Gastrocnemius medialis (tissue), 4 donors: ENCODE results near the gene SSR1.

ENCODE experiments used
- POLR2A ChIP-seq, 2 donors: fragments of 450-650 bp; IDR thresholded peaks; one replicate each; pipeline ENCODE4 v1.6.1; 2017; ENCODE audit warnings: antibody characterized with exemption in 2 of 2, mild to moderate bottlenecking in 2 of 2, moderate library complexity in 2 of 2
- TF ChIP-seq, protein P1 (sequence below), 5 experiments: fragments of 450-650 bp in 3 of 5; fragments of 200-600 bp in 2 of 5; sonication (generic) in 2 of 5; IDR thresholded peaks in 4 of 5; conservative IDR thresholded peaks in 1 of 5; 1 replicate in 4 of 5; 2 replicates in 1 of 5; pipeline ENCODE4 v1.5.1; 2016 to 2019; ENCODE audit warnings: antibody characterized with exemption in 5 of 5, mild to moderate bottlenecking in 3 of 5, moderate library complexity in 3 of 5

DNA sequence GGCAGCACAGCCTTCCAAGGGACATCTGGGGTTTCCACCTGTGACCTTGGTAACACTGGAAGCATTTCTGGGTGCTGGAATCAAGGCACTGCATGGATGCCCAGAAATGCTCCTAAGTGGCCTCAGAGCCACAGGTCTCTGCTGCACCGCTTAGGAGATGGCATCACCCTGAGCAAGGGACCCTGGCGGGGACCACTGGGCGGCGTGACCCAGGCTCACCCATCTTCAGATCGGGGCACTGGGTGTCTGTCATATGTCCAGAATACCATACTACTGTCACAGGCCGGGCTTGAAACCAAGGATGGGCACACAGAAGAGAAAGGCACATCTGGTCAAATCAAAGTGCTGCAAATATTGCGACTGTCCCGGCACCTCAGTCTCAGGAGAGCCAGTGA, 45.9 kb downstream of the SSR1 start:
- TF ChIP-seq, protein P1, sequence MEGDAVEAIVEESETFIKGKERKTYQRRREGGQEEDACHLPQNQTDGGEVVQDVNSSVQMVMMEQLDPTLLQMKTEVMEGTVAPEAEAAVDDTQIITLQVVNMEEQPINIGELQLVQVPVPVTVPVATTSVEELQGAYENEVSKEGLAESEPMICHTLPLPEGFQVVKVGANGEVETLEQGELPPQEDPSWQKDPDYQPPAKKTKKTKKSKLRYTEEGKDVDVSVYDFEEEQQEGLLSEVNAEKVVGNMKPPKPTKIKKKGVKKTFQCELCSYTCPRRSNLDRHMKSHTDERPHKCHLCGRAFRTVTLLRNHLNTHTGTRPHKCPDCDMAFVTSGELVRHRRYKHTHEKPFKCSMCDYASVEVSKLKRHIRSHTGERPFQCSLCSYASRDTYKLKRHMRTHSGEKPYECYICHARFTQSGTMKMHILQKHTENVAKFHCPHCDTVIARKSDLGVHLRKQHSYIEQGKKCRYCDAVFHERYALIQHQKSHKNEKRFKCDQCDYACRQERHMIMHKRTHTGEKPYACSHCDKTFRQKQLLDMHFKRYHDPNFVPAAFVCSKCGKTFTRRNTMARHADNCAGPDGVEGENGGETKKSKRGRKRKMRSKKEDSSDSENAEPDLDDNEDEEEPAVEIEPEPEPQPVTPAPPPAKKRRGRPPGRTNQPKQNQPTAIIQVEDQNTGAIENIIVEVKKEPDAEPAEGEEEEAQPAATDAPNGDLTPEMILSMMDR (IDR thresholded peaks at IDR 0.05 in 4 of 5, conservative IDR thresholded peaks at IDR 0.05 in 1 of 5), result no peak
- TF ChIP-seq POLR2A (IDR thresholded peaks at IDR 0.05), result no peak
